Central memory CD8-positive, alpha-beta T cell (primary cell): ENCODE measurements around the gene CNGB1.
A peak's percentile ranks its signal among the peaks of the same experiment; 100 is the strongest.
"Not testable (repeated sequence)": the region's sequence is repeated elsewhere in the genome, so short reads cannot be mapped to it uniquely, and the experiment has no call there.

Experiments
- ATAC-seq: fragments of 150-1000 bp; cut with Tn5 transposase; replicated peaks from 2 replicates; pipeline ENCODE4 v1.10.0; 2022; ENCODE audit warnings: mild to moderate bottlenecking, moderate FRiP score, moderate number of reproducible peaks; ENCODE audit not compliant: poor library complexity, severe bottlenecking; ENCODE audit errors: extremely low read depth
- DNase-seq, 2 donors: peaks; one replicate each; pipeline ENCODE4 v3.0.0; 2021; ENCODE audit warnings: low spot score in 2 of 2
- H3K27ac Mint-ChIP-seq: one replicate; pipeline ENCODE4 v1.8.0; 2022; ENCODE audit warnings: low read depth, mild to moderate bottlenecking, moderate library complexity, mixed read lengths
- H3K27me3 Mint-ChIP-seq: one replicate; pipeline ENCODE4 v1.8.0; 2022; ENCODE audit warnings: mixed read lengths
- H3K36me3 Mint-ChIP-seq: one replicate; pipeline ENCODE4 v1.8.0; 2022; ENCODE audit warnings: mild to moderate bottlenecking, moderate library complexity, mixed read lengths; ENCODE audit not compliant: insufficient read depth
- H3K4me1 Mint-ChIP-seq: one replicate; pipeline ENCODE4 v1.8.0; 2022; ENCODE audit warnings: mixed read lengths
- H3K4me3 Mint-ChIP-seq: one replicate; pipeline ENCODE4 v1.8.0; 2022; ENCODE audit warnings: mild to moderate bottlenecking, moderate library complexity, mixed read lengths
- H3K9me3 Mint-ChIP-seq: one replicate; pipeline ENCODE4 v1.8.0; 2022; ENCODE audit warnings: mixed read lengths

The CNGB1 gene

GRCh38 chr16:57897996-57898395, 72.9 kb downstream of the CNGB1 start:
- Mint-ChIP-seq H3K9me3 (no peaks in the 10 kb centered on the region), H3K27me3 (peaks cover 27% of the 10 kb centered on the region), H3K4me1 (peaks cover 14% of the 10 kb centered on the region), H3K4me3 (no peak overlapping the region), H3K36me3 (peaks cover 1% of the 10 kb centered on the region), H3K27ac (no peak overlapping the region)
- DNase-seq (no peak), ATAC-seq (no peak)

DNA sequence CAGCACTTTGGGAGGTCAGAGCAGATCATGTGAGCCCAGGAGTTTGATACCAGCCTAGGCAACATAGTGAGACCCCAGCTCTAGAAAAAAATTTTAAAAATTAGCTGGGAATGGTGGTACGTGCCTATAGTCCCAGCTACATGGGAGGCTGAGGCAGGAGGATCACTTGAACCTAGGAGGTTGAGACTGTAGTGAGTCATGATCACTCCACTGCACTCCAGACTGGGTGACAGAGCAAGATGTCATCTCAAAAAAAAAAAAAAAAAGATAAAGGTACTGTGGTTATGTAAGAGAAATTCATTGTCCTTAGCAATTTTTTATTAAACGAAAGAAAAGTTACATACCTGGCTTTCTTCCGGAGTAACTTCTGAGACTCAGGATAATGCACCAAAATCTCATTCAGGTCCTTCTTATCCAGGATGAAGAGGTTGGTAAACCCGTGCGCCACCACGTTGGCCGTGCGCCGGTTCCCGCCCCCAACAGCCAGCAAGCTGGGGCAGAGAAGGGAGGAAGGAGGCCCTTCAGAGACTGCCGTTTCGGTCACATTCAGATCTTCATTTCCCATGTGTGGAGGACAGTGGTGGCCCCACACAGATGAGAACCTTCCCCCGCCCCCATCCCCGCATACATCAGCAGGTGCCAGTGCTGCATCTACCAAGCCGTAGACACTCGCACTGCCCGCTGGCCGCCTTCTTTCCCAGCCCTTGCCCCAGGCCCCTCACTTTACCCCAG, 73.7 kb downstream of the CNGB1 start:
- ATAC-seq, result no peak

GRCh38 chr16:57895081-57895547, 75.8 kb downstream of the CNGB1 start:
- not testable (repeated sequence) for ATAC-seq, H3K9me3 Mint-ChIP-seq, H3K36me3 Mint-ChIP-seq, H3K27me3 Mint-ChIP-seq, H3K27ac Mint-ChIP-seq, H3K4me3 Mint-ChIP-seq, DNase-seq
- peaks cover 21% of the 10 kb centered on the region for H3K4me1 Mint-ChIP-seq

More for the DNA sequence above, 73.7 kb downstream of the CNGB1 start:
- Mint-ChIP-seq H3K27ac (no peak overlapping the region), H3K9me3 (no peaks in the 10 kb centered on the region), H3K36me3 (peaks cover 1% of the 10 kb centered on the region), H3K27me3 (peaks cover 21% of the 10 kb centered on the region), H3K4me3 (no peak overlapping the region), H3K4me1 (peaks cover 14% of the 10 kb centered on the region)
- DNase-seq, result no peak

- peaks cover 9% of the 10 kb centered on the region for H3K27me3 Mint-ChIP-seq
- no peak overlapping the region for H3K4me3 Mint-ChIP-seq
- ATAC-seq (no peak), DNase-seq (no peak)
- no peaks in the 10 kb centered on the region for H3K36me3 Mint-ChIP-seq
- H3K9me3 Mint-ChIP-seq, result no peaks in the 10 kb centered on the region
- H3K4me1 Mint-ChIP-seq, result peaks cover 16% of the 10 kb centered on the region
- H3K27ac Mint-ChIP-seq, result peak overlapping the region; percentile 67
These were observed 76.4 kb downstream of the CNGB1 start for GRCh38 chr16:57894390-57895080.

- Mint-ChIP-seq H3K27me3 (peaks cover 10% of the 10 kb centered on the region), H3K9me3 (no peaks in the 10 kb centered on the region), H3K4me3 (no peak overlapping the region), H3K27ac (peak overlapping the region; percentile 67), H3K36me3 (no peaks in the 10 kb centered on the region), H3K4me1 (peaks cover 16% of the 10 kb centered on the region)
- DNase-seq (no peak), ATAC-seq (no peak)
These were observed 77.2 kb downstream of the CNGB1 start for GRCh38 chr16:57893559-57894389.

- DNase-seq, result no peak
- no peak for ATAC-seq
- Mint-ChIP-seq H3K4me3 (no peak overlapping the region), H3K4me1 (peaks cover 16% of the 10 kb centered on the region), H3K27ac (no peak overlapping the region), H3K9me3 (no peaks in the 10 kb centered on the region), H3K36me3 (no peaks in the 10 kb centered on the region), H3K27me3 (peaks cover 16% of the 10 kb centered on the region)
These were observed 77.7 kb downstream of the CNGB1 start for GRCh38 chr16:57893217-57893558.

- ATAC-seq, result no peak
- Mint-ChIP-seq H3K27me3 (peaks cover 22% of the 10 kb centered on the region), H3K36me3 (no peaks in the 10 kb centered on the region), H3K27ac (no peak overlapping the region), H3K9me3 (no peaks in the 10 kb centered on the region), H3K4me3 (no peak overlapping the region), H3K4me1 (peaks cover 16% of the 10 kb centered on the region)
- no peak for DNase-seq
These were observed 78.4 kb downstream of the CNGB1 start for GRCh38 chr16:57892447-57893096.

DNA sequence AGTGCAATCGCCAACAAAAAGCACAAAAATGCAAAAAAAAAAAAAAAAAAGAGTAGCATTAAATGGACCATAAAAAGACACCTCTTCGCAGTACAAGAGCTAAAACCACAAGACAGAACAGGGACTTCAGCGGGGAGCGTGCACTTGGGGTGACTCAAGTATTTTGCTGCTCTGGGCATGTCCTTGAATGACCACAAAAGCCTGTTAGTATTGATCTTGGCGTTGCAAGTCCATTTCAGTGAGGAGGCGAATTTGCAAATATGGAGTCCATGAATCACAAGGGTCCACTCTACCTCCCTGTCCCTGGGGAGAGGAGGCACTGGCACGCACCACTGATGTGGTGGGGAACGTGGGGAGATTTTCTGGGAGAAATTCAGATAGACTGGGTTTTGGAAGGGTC, 78.9 kb downstream of the CNGB1 start:
- DNase-seq, result no peak

GRCh38 chr16:57890752-57891111, 80.2 kb downstream of the CNGB1 start:
- ATAC-seq, result no peak
- Mint-ChIP-seq H3K4me3 (no peak overlapping the region), H3K36me3 (no peaks in the 10 kb centered on the region), H3K4me1 (peaks cover 16% of the 10 kb centered on the region), H3K27ac (no peak overlapping the region), H3K27me3 (peaks cover 37% of the 10 kb centered on the region), H3K9me3 (no peaks in the 10 kb centered on the region)
- DNase-seq, result no peak

More for the DNA sequence above, 78.9 kb downstream of the CNGB1 start:
- H3K4me3 Mint-ChIP-seq, result no peak overlapping the region
- H3K27me3 Mint-ChIP-seq, result peaks cover 26% of the 10 kb centered on the region
- peaks cover 16% of the 10 kb centered on the region for H3K4me1 Mint-ChIP-seq
- no peak overlapping the region for H3K27ac Mint-ChIP-seq
- ATAC-seq, result no peak
- H3K36me3 Mint-ChIP-seq, result no peaks in the 10 kb centered on the region
- no peaks in the 10 kb centered on the region for H3K9me3 Mint-ChIP-seq

DNA sequence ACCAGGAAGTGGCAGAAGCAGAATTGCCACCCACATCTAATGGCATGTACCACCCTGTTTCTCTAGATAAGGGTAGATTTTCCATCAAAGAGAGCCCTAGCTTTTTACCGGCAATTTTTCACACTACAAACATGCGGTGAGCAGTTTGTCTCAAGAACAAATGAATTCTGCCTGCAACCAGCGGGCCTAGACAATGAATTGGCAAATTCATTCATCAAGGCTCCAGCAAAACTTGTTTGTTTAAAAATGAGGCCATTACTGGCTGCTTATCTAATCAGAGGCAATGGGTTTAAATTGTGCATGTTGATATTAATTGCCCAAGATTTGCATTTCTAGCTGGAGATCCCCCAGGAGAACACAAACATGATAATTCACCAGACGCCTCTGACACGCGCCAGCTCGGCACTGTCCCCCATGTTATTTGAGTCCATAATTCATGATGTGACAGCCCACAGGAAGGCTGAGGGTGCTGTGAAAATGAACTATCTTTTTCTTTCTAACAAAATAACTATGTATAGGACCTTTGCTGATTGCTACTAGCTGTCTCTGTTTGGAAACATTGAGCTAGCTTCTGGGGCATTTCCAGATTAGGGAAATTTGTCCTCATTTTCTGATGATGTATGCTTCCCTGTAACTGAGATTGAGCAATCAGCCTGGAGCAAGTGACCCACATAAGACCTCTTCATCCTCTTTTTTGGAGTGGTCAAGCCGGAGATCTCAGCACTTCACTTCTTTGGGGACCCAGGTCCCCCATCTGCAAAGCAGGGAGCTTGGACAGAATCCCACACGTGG, 80.8 kb downstream of the CNGB1 start:
- peak overlapping the region; percentile 32 for H3K27ac Mint-ChIP-seq
- no peaks in the 10 kb centered on the region for H3K36me3 Mint-ChIP-seq
- ATAC-seq (peak; percentile 71), DNase-seq (no peak)
- peaks cover 42% of the 10 kb centered on the region for H3K27me3 Mint-ChIP-seq
- H3K9me3 Mint-ChIP-seq, result no peaks in the 10 kb centered on the region
- H3K4me1 Mint-ChIP-seq, result peaks cover 16% of the 10 kb centered on the region
- no peak overlapping the region for H3K4me3 Mint-ChIP-seq

DNA sequence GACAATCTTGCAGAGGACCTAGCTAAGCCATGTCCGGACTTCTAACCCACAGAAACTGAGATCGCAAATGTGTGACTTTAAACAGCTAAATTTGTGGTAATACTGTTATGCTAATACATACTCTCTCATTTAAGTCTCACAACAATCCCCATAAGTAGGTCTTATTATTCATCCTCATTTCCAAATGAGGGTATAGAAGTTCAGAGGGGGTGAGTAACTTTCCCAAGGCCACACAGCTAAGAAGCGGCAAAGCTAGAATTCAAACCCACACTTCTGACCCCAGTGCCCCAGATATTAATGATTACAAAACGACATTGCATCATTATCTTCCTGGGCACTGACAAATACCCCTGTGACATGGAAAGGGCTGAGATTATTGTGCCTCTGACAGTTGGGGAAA, 81.4 kb downstream of the CNGB1 start:
- Mint-ChIP-seq H3K9me3 (no peaks in the 10 kb centered on the region), H3K27me3 (peaks cover 49% of the 10 kb centered on the region), H3K27ac (peak overlapping the region; percentile 32), H3K4me3 (no peak overlapping the region), H3K36me3 (no peaks in the 10 kb centered on the region), H3K4me1 (peaks cover 15% of the 10 kb centered on the region)
- ATAC-seq, result peak; percentile 65
- DNase-seq, result no peak

- Mint-ChIP-seq H3K27ac (peak overlapping the region; percentile 32), H3K4me3 (no peak overlapping the region), H3K4me1 (peaks cover 11% of the 10 kb centered on the region), H3K9me3 (no peaks in the 10 kb centered on the region), H3K36me3 (no peaks in the 10 kb centered on the region), H3K27me3 (peaks cover 49% of the 10 kb centered on the region)
- ATAC-seq, result no peak
- DNase-seq, result no peak
These were observed 81.8 kb downstream of the CNGB1 start for GRCh38 chr16:57889111-57889510.
